Central memory CD8-positive, alpha-beta T cell (primary cell): Measurements from ENCODE around the gene SLC25A30.

Experiments
- ATAC-seq: fragments of 150-1000 bp; cut with Tn5 transposase; replicated peaks from 2 replicates; pipeline ENCODE4 v1.10.0; 2022; ENCODE audit warnings: mild to moderate bottlenecking, moderate FRiP score, moderate number of reproducible peaks; ENCODE audit not compliant: poor library complexity, severe bottlenecking; ENCODE audit errors: extremely low read depth
- DNase-seq, 2 donors: peaks; one replicate each; pipeline ENCODE4 v3.0.0; 2021; ENCODE audit warnings: low spot score in 2 of 2
- H3K27ac Mint-ChIP-seq: one replicate; pipeline ENCODE4 v1.8.0; 2022; ENCODE audit warnings: low read depth, mild to moderate bottlenecking, moderate library complexity, mixed read lengths
- H3K27me3 Mint-ChIP-seq: one replicate; pipeline ENCODE4 v1.8.0; 2022; ENCODE audit warnings: mixed read lengths
- H3K36me3 Mint-ChIP-seq: one replicate; pipeline ENCODE4 v1.8.0; 2022; ENCODE audit warnings: mild to moderate bottlenecking, moderate library complexity, mixed read lengths; ENCODE audit not compliant: insufficient read depth
- H3K4me1 Mint-ChIP-seq: one replicate; pipeline ENCODE4 v1.8.0; 2022; ENCODE audit warnings: mixed read lengths
- H3K4me3 Mint-ChIP-seq: one replicate; pipeline ENCODE4 v1.8.0; 2022; ENCODE audit warnings: mild to moderate bottlenecking, moderate library complexity, mixed read lengths
- H3K9me3 Mint-ChIP-seq: one replicate; pipeline ENCODE4 v1.8.0; 2022; ENCODE audit warnings: mixed read lengths

The SLC25A30 gene

DNA sequence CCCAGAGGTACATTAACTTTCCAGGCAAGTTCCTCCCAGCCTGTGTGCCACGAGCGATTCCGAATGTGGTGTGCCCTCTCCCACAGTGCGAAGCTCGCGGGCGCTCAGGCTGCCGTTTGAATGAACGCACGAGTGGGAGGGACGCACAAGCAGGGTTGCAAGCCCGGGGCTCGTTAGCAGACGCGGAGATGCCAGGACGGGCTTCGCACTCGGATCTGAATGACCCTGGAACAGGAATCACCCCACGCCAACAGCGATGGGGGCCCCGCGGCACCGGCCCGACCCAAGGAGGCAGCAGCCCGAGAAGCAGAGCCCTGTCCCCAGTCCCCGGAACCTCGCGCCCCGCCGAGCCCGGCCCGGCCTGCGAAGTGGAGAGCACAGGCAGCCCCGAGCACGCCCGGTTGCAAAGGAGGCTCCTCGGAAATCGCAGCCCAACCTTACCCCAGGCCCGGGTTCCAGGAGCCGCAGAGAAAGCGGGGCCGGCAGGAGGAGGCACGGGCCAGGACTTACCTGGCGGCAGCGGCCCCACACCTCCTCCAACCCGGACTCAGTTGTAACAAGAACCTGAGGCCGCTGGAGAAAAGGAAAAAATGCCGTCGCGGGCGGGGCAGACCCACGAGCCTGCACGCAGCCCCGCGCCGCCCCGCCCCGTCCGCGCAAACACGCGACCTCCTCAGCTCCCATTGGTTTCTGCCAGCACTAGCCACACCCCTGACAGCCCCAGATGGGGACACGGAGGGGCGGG is at the start of gene SLC25A30:
Gene SLC25A30, minus strand, starts transcription at position 584 of the 745 bp plus-strand sequence. CDS start 6,948 bp downstream, outside the sequence.
- ATAC-seq (peak; percentile 90), DNase-seq (peak; percentile 79 to 80)
- Mint-ChIP-seq H3K4me1 (peaks cover 29% of the 10 kb centered on the region), H3K36me3 (peaks cover 15% of the 10 kb centered on the region), H3K27ac (peak within 1 kb of the TSS; percentile 99), H3K4me3 (peak within 1 kb of the TSS; percentile 93), H3K9me3 (no peaks in the 10 kb centered on the region), H3K27me3 (no peaks in the 10 kb centered on the region)

GRCh38 chr13:45466359-45466758 is 48.2 kb upstream of the SLC25A30 start:
- H3K9me3 Mint-ChIP-seq = no peaks in the 10 kb centered on the region
- H3K4me1 Mint-ChIP-seq = peaks cover 62% of the 10 kb centered on the region
- no peak for ATAC-seq
- peaks cover 12% of the 10 kb centered on the region for H3K36me3 Mint-ChIP-seq
- H3K27me3 Mint-ChIP-seq = no peaks in the 10 kb centered on the region
- peak overlapping the region; percentile 89 for H3K4me3 Mint-ChIP-seq
- DNase-seq = no peak
- peak overlapping the region; percentile 92 for H3K27ac Mint-ChIP-seq

- DNase-seq (peak; percentile 85 to 91), ATAC-seq (peak; percentile 96)
- H3K4me1 Mint-ChIP-seq = peaks cover 50% of the 10 kb centered on the region
- peak within 1 kb of the TSS; percentile 89 for H3K4me3 Mint-ChIP-seq
- no peaks in the 10 kb centered on the region for H3K27me3 Mint-ChIP-seq
- peaks cover 10% of the 10 kb centered on the region for H3K36me3 Mint-ChIP-seq
- H3K9me3 Mint-ChIP-seq = no peaks in the 10 kb centered on the region
- peak within 1 kb of the TSS; percentile 92 for H3K27ac Mint-ChIP-seq
Observed at GRCh38 chr13:45464687-45465453, 46.7 kb upstream of the SLC25A30 start, which contains the start of gene COG3. COG3 (plus strand) TSS chr13:45464939; CDS start chr13:45465037, 98 bp downstream.

DNA sequence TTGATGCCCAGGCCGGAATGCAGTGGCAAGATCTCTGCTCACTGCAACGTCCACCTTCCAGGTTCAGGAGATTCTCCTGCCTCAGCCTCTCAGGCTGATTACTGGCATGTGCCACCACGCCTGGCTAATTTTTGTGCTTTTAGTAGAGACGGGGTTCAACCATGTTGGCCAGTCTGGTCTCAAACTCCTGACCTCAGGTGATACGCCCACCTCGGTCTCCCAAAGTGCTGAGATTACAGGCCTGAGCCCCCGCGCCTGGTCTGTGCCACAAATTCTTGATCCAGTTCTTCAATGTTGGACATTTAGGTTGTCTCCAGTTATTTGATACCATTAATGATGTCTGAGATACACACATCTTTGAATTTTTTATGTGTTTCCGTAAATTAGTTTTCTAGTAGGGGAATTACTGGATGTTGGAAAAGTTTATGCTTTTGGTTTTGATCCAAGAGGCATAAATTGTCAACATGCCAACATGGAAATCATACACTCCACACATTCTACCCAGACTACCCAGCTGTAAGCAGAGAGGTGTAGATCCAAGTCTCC is 46.0 kb upstream of the SLC25A30 start:
- ATAC-seq (no peak), DNase-seq (no peak)
- Mint-ChIP-seq H3K4me3 (peak overlapping the region; percentile 89), H3K9me3 (no peaks in the 10 kb centered on the region), H3K27ac (peak overlapping the region; percentile 92), H3K27me3 (peaks cover 6% of the 10 kb centered on the region), H3K4me1 (peaks cover 43% of the 10 kb centered on the region), H3K36me3 (peaks cover 10% of the 10 kb centered on the region)

- H3K36me3 Mint-ChIP-seq = no peaks in the 10 kb centered on the region
- DNase-seq (no peak), ATAC-seq (no peak)
- peaks cover 10% of the 10 kb centered on the region for H3K9me3 Mint-ChIP-seq
- H3K27me3 Mint-ChIP-seq = peaks cover 15% of the 10 kb centered on the region
- no peak overlapping the region for H3K27ac Mint-ChIP-seq
- no peaks in the 10 kb centered on the region for H3K4me1 Mint-ChIP-seq
- H3K4me3 Mint-ChIP-seq = no peak overlapping the region
Observed at GRCh38 chr13:45456196-45456972, 38.2 kb upstream of the SLC25A30 start.

DNA sequence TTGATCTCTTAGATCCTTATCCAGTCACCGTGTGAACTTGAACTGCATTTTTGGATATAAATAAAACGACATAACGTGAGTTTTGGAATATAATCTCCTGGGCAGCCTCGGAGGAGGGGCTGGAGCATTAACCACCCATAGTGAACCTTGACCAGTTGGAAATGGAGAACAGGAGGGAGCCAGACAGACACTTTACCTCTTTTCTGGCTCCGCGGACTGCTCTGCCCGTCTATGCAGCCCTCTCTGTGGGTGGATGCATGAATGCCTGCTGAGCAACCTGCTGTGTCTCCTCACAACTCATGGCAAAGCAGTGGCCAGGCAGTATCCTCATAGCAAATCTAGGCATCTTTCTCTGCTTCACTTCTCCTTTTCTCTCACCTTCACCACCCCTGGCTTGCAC is 36.0 kb upstream of the SLC25A30 start:
- no peak overlapping the region for H3K4me3 Mint-ChIP-seq
- H3K4me1 Mint-ChIP-seq = no peaks in the 10 kb centered on the region
- ATAC-seq (no peak), DNase-seq (no peak)
- no peak overlapping the region for H3K27ac Mint-ChIP-seq
- peaks cover 10% of the 10 kb centered on the region for H3K9me3 Mint-ChIP-seq
- peaks cover 11% of the 10 kb centered on the region for H3K27me3 Mint-ChIP-seq
- H3K36me3 Mint-ChIP-seq = no peaks in the 10 kb centered on the region

DNA sequence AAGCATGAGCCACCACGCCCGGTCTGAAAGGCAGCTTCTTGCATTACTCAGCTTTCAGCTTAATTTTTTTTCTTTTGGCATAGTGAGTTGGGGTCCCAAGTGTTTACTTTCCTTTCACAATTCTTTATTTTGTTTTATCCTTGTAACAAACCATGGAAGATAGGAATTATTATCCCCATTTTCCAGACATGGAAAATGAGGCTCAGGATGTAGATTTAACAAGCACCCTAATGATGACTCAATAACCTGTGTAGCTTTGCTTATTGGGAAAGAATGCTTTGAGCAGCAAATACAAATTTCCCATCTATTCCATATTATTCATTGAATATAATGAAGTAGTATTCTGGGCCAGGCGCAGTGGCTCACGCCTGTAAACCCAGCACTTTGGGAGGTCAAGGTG is 33.1 kb upstream of the SLC25A30 start:
- H3K36me3 Mint-ChIP-seq = no peaks in the 10 kb centered on the region

DNA sequence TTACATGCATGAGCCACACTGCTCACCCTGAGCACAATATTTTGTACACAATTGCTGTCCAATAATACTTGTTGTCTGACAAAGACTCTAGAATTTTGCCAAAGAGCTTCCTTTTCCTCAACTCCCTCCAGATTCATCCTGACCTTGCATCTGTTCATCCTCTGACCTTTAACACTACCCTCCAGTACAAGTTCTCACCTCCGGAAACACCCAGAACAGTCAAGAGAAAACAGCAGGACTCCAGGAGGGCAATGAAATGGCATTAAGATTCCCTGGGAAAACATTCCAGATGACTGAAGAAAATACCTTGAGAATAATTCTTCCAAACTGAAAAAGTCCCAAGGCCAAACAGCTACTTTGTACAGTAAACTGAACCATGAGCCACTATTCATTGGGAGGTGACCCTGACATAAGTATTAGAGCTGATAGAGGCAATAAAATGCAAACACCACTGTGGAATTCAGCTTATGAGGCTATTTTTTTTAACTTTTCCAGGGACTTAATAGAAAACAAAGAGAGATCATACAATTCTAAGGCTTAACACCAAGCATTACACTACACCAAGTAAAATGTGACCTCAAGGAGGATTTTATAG is 30.9 kb upstream of the SLC25A30 start:
- Mint-ChIP-seq H3K27me3 (peaks cover 22% of the 10 kb centered on the region), H3K27ac (no peak overlapping the region), H3K9me3 (no peaks in the 10 kb centered on the region), H3K36me3 (no peaks in the 10 kb centered on the region), H3K4me3 (no peak overlapping the region), H3K4me1 (no peaks in the 10 kb centered on the region)
- ATAC-seq (no peak), DNase-seq (no peak)

More for the DNA sequence above, 33.1 kb upstream of the SLC25A30 start:
- Mint-ChIP-seq H3K4me1 (no peaks in the 10 kb centered on the region), H3K4me3 (no peak overlapping the region), H3K27me3 (peaks cover 22% of the 10 kb centered on the region), H3K9me3 (no peaks in the 10 kb centered on the region), H3K27ac (no peak overlapping the region)
- DNase-seq (no peak), ATAC-seq (no peak)

DNA sequence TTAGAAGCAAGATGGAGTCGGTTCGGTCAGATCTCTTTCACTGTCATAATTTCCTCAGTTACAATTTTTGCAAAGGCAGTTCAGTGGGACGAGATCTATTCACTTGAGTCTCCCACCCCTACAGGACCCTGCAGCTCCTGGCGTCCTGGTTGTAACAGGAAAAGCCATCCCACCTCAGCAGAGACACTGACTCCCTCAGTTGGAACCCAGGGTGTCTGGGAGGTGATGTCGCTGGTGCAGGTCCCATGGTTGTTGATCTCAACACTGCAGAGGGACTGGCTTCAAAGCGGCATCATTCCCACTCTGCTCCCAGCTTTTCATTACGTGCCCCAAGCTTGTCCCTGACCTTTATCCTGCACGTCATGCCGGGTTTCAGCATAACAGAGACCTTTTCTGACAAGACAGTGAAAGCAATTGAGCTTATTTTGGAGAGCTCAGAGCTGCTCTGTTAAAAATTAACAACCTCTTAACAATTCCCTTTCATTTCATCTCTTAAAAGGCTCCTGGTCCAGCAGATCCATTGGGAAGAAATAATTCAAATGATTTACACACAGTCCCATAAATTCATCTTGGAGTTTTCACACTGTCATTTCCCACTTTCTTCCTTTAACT is 29.0 kb upstream of the SLC25A30 start:
- Mint-ChIP-seq H3K27me3 (peaks cover 22% of the 10 kb centered on the region), H3K4me1 (no peaks in the 10 kb centered on the region), H3K9me3 (no peaks in the 10 kb centered on the region), H3K27ac (no peak overlapping the region), H3K36me3 (no peaks in the 10 kb centered on the region), H3K4me3 (no peak overlapping the region)
- DNase-seq (no peak), ATAC-seq (no peak)

DNA sequence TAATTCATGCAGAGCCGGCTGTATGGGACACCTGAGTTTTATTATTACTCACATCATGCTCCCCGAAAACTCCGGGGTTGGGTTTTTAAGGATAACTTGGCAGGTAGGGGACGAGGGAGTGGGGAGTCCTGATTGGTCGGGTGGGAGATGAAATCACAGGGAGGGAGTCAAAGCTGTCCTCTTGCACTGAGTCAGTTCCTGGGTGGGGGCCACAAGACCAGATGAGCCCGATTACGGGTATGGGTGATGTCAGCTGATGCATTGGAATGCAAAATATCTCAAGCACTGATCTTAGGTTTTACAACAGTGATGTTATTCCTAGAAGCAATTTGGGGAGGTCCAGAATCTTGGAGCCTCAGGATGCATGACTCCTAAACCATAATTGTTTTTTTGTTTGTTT is 28.0 kb upstream of the SLC25A30 start:
- ATAC-seq (no peak), DNase-seq (no peak)

DNA sequence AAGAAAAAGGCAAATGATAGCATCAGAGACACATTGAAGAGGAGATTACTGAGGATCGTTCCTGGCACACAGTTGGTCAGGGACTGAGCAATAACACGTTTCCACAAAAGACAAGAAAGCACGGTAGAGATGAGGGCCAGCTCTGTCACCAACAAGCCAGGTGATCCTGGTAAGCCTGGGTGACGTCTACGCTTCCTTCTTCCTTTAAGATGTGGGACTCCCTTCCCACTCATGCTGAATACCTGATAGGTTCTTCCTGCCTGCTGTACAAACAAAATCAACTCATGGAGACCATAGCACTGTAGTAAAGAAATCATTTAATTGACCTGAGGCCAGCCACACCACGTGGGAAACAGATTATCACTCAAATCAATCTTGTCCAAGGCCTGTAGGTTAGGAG is 26.9 kb upstream of the SLC25A30 start:
- no peaks in the 10 kb centered on the region for H3K9me3 Mint-ChIP-seq
- no peaks in the 10 kb centered on the region for H3K4me1 Mint-ChIP-seq
- no peaks in the 10 kb centered on the region for H3K36me3 Mint-ChIP-seq
- no peak overlapping the region for H3K27ac Mint-ChIP-seq
- no peak overlapping the region for H3K4me3 Mint-ChIP-seq
- H3K27me3 Mint-ChIP-seq = peaks cover 22% of the 10 kb centered on the region
- DNase-seq (no peak), ATAC-seq (no peak)

More for the DNA sequence above, 28.0 kb upstream of the SLC25A30 start:
- Mint-ChIP-seq H3K9me3 (no peaks in the 10 kb centered on the region), H3K36me3 (no peaks in the 10 kb centered on the region), H3K27me3 (peaks cover 22% of the 10 kb centered on the region), H3K4me1 (no peaks in the 10 kb centered on the region), H3K27ac (no peak overlapping the region), H3K4me3 (no peak overlapping the region)
